Measurements from ENCODE around the gene SRRM5.

GRCh38 chr19:43631491-43631890, 19.6 kb downstream of the SRRM5 start:
- TF ChIP-seq, protein P1, sequence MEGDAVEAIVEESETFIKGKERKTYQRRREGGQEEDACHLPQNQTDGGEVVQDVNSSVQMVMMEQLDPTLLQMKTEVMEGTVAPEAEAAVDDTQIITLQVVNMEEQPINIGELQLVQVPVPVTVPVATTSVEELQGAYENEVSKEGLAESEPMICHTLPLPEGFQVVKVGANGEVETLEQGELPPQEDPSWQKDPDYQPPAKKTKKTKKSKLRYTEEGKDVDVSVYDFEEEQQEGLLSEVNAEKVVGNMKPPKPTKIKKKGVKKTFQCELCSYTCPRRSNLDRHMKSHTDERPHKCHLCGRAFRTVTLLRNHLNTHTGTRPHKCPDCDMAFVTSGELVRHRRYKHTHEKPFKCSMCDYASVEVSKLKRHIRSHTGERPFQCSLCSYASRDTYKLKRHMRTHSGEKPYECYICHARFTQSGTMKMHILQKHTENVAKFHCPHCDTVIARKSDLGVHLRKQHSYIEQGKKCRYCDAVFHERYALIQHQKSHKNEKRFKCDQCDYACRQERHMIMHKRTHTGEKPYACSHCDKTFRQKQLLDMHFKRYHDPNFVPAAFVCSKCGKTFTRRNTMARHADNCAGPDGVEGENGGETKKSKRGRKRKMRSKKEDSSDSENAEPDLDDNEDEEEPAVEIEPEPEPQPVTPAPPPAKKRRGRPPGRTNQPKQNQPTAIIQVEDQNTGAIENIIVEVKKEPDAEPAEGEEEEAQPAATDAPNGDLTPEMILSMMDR (conservative IDR thresholded peaks at IDR 0.05; ENCODE audit: low read depth, low read length), result no peak
- no peak for TF ChIP-seq EZH2 (IDR thresholded peaks at IDR 0.05; ENCODE audit: borderline replicate concordance, low read depth, low read length, poor library complexity, severe bottlenecking)
